ENCODE measurements around the gene RFESD.
"Not testable (repeated sequence)": the region's sequence is repeated elsewhere in the genome, so short reads cannot be mapped to it uniquely, and the experiment has no call there.

The RFESD gene

DNA sequence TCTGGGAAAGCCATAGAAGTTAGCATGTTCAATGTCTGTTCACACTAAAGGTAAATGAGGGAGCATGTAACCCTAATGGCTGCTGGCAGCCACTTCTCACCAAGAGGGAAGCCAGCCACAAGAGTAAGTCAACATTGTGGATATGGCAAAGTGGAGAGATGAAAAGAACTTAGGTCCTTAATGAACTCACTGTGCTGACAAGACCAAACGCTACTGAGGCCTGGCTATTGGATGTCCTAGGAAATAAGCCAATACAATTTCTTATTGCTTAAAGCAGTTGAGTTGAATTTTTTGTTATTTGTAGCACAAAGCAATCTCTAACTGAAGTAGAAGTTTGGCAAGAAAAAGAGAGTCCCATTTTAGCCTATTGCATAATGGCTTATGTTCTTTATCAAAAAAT lies 19.9 kb upstream of the RFESD start:
- in situ Hi-C loops (cut with HindIII; ENCODE audit: low pct_ligation_motif_present, low pct_unique_long_range_greater_than_20kb, low sequenced_read_pairs) = no loop called here
- DNase-seq = no peak

DNA sequence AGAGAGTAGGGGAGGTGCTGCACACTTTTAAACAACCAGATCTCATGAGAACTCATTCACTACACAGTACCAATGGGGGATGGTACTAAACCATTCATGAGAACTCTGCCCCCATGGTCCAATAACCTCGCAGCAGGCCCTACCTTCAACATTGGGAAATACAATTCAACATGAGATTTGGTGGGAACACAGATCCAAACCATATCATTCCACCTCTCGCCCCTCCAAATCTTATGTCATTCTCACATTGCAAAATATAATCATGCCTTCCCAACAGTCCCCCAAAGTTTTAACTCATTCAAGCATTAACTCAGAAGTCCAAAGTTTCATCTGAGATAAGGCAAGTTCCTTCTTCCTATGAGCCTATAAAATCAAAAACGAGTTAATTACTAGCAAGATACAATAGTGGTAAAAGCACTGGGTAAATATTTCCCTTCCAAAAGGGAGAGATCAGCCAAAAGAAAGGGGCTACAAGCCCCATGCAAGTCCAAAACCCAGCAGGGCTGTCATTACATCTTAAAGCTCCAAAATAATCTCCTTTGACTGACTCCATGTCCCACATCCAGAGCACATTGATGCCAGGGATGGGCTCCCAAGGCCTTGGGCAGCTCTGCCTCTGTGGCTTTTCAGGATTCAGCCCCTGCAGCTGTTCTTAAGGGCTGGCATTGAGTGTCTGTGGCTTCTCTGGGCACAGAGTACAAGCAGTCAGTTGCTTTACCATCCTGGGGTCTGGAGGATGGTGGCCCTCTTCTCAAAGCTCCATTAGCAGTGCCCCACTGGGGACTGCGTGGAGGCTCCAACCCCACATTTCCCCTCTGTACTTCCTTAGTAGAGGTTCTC lies 18.4 kb upstream of the RFESD start:
- in situ Hi-C loops (cut with HindIII; ENCODE audit: low pct_ligation_motif_present, low pct_unique_long_range_greater_than_20kb, low sequenced_read_pairs) = no loop called here
- no peak for DNase-seq

DNA sequence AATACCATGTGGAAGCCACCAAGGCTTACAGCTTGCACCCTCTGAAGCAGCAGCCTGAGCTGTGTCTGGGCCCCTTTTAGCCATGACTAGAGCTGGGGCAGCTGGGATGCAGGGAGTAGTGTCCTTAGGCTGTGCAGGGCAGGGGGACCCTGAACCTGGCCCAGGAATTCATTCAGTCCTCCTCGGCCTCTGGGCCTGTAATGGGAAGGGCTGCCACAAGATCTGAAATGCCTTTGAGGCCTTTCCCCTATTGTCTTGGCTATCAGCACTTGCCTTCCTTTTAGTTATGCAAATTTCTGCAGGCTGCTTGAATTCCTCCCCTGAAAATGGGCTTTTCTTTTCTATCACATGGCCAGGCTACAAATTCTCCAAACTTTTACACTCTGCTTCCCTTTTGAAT lies 17.6 kb upstream of the RFESD start:
- DNase-seq = no peak
- in situ Hi-C loops (cut with HindIII; ENCODE audit: low pct_ligation_motif_present, low pct_unique_long_range_greater_than_20kb, low sequenced_read_pairs) = no loop called here

DNA sequence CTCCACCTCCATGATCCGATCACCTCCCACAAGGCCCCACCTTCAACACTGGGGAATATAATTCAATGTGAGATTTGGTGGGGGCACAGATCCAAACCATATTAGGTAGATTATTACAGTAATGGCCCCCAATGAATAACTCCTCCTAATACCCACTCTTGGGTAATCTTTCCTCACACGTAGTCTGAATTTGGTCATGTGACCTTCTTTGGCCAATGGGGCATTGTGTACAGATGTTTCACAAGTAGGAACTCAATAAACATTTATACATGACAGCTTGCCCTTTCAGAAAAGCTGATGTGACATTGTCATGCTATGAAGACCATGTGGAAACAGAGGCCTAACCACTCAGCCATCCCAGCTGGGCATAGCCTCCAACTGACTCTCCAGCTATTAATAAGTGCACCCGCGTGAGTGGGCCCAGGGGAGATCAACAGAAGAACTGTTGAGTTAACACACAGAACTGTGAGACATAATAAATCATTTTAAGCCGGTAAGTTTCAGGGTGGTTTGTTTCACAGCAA lies 16.1 kb upstream of the RFESD start:
- in situ Hi-C loops (cut with HindIII; ENCODE audit: low pct_ligation_motif_present, low pct_unique_long_range_greater_than_20kb, low sequenced_read_pairs) = no loop called here
- DNase-seq = no peak

DNA sequence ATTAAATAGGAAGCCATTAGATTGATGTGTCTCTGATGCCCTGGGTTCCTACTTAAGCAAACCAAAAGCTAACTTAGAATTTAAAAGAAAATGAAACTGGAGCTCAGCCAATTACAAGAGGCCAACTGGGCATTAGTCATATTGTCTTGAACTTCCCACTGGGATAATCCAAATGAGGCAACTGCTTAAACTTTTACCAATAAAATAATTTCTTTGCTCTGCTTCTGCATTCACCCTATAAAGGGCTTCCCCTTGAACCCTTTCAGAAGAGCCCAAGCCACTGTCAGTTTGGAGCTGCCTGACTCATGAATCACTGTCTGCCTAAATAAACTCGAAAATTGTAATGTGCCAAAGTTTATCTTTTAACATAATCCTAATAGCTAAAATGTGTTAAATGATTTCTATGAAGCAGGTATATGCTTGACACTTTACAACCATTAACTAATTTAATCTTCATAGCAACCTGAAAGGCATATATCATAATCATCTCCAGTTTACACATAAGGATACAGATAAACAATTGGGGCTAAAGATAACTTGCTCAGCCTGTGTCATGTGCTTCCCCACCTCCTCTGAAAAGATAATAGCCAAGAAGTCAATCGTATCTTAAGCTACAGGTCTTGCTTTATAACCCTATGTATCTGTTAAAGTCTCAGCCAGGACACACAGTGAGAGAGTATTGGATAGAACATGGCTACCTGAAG lies 15.2 kb upstream of the RFESD start:
- peak; percentile 49 for DNase-seq
- in situ Hi-C loops (cut with HindIII; ENCODE audit: low pct_ligation_motif_present, low pct_unique_long_range_greater_than_20kb, low sequenced_read_pairs) = no loop called here

GRCh38 chr5:95631991-95632675 lies 14.4 kb upstream of the RFESD start:
- DNase-seq = peak; percentile 20
- in situ Hi-C loops (cut with HindIII; ENCODE audit: low pct_ligation_motif_present, low pct_unique_long_range_greater_than_20kb, low sequenced_read_pairs) = no loop called here

- in situ Hi-C loops (cut with HindIII; ENCODE audit: low pct_ligation_motif_present, low pct_unique_long_range_greater_than_20kb, low sequenced_read_pairs); DNase-seq: not testable (repeated sequence)
Observed at GRCh38 chr5:95632942-95633341, 13.6 kb upstream of the RFESD start.

GRCh38 chr5:95633671-95634070 lies 12.9 kb upstream of the RFESD start:
- DNase-seq = no peak
- in situ Hi-C loops (cut with HindIII; ENCODE audit: low pct_ligation_motif_present, low pct_unique_long_range_greater_than_20kb, low sequenced_read_pairs) = no loop called here

- in situ Hi-C loops (cut with HindIII; ENCODE audit: low pct_ligation_motif_present, low pct_unique_long_range_greater_than_20kb, low sequenced_read_pairs) = no loop called here
- no peak for DNase-seq
Observed at GRCh38 chr5:95634081-95634480, 12.5 kb upstream of the RFESD start.

DNA sequence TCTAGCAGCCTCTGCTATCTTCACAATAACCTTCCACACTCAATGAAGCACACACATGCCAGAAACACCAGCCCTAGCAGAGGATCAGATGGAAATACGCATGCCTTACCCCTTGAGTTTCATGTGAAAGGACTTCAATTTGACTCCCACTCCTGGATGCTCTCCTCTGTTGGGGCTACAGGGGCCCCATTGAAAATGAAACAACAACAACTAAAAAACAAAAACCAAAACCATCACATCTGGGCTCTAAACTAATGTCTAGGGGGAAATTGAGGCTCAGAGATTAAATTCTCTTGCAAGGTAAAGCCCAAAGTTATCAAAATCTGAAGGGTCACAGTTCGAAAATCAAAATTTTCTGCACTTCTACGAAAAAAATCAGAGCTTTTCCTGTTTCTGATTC lies 7.9 kb upstream of the RFESD start:
- in situ Hi-C loops (cut with HindIII; ENCODE audit: low pct_ligation_motif_present, low pct_unique_long_range_greater_than_20kb, low sequenced_read_pairs) = no loop called here
- DNase-seq = no peak

- in situ Hi-C loops (cut with HindIII; ENCODE audit: low pct_ligation_motif_present, low pct_unique_long_range_greater_than_20kb, low sequenced_read_pairs) = no loop called here
- DNase-seq = no peak
Observed at GRCh38 chr5:95641741-95642220, 4.8 kb upstream of the RFESD start.

DNA sequence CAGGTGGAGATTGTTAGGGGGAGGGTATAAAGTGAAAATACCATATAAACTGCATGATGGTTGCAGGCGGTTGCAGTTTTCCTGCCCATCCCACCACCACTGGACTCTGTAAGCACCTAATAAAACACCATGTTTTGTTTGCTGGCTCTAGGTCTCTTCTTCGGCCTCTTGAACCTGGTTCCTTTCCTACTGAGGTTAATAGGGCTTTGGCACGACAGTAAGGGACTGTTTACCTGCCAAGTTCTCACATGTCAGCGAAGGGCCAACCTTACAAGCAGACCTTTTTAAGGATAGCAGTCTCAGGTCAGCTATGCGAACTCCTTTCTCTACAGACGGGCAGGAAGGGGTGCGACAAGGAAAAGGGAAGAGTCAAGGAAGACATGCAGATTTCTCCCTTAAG lies 3.4 kb upstream of the RFESD start:
- in situ Hi-C loops (cut with HindIII; ENCODE audit: low pct_ligation_motif_present, low pct_unique_long_range_greater_than_20kb, low sequenced_read_pairs) = no loop called here
- DNase-seq = no peak

DNA sequence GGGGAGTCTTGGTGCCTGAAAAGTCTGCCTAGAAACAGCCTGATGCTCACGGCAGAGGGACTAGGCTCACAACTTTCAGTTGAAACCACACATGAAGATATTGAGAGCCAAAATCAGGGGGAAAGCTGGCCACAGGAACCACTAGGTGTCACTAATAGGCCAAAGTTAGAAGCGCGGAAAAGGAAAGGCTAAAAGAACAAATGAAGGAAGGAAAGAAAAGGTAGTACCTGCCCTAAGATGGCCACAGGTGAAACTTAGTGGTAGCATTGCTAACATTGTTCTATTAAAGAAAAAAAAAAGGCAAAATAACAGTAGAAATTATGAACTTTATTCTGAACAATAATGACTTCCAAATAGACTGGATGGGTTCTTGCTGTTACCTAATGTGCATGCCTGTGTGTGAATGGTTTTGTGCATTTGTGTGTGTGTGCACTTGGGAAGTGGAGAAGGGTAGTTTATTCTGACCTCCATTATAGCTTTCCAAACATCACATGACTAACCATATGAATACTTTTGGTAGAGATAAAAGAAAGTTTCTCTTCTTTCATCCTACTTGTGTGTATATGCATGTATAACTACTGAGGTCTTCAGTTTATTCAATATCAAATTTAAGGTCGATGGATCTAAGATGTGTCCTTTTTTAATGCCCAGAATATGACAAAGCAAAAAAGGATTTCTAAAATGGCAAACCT lies 2.1 kb upstream of the RFESD start:
- DNase-seq = peak; percentile 58
- in situ Hi-C loops (cut with HindIII; ENCODE audit: low pct_ligation_motif_present, low pct_unique_long_range_greater_than_20kb, low sequenced_read_pairs) = no loop called here

- DNase-seq; in situ Hi-C loops (cut with HindIII; ENCODE audit: low pct_ligation_motif_present, low pct_unique_long_range_greater_than_20kb, low sequenced_read_pairs): not testable (repeated sequence)
Observed at GRCh38 chr5:95646226-95646568, 380 bp upstream of the RFESD start.

GRCh38 chr5:95647886-95648860 lies 1.6 kb downstream of the RFESD start:
- in situ Hi-C loops (cut with HindIII; ENCODE audit: low pct_ligation_motif_present, low pct_unique_long_range_greater_than_20kb, low sequenced_read_pairs) = no loop called here

GRCh38 chr5:95649274-95649673 lies 2.7 kb downstream of the RFESD start:
- in situ Hi-C loops (cut with HindIII; ENCODE audit: low pct_ligation_motif_present, low pct_unique_long_range_greater_than_20kb, low sequenced_read_pairs) = no loop called here

More at GRCh38 chr5:95647886-95648860, 1.6 kb downstream of the RFESD start:
- no peak for DNase-seq

DNA sequence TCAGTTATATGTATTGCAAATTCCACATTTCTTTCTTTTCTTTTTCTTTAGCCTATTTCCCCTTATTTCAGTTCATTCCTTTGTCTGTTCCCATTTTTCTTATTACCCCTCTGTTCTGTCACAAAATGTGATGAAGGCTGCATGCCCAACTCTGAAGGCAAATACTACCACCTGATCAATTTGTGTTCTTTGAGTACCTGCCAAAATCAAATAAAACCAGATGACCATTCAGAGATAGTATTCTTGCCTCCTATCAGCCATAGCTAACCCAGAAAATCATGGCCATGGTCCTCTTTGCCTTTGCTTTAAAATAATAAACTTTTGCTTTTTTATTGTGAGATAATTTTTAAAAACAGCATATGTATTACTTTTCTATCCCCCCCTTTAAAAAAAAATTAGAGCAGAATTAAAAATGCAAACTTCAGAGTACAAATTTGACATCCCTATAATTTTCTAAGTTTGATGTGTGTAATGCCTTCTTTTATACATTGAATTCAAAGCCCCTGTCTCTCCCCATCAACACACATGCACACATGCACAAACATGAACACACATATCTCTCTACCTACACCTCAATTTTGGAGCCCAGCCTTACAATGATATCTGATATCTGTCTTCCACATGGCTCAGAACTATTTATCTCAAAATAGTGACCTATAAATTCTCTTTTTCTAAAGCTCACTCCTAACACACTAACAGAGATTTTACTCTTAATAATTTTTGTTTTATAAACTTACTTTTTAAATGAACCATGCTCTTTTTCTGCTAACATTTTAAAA lies 3.5 kb downstream of the RFESD start:
- DNase-seq = no peak
- in situ Hi-C loops (cut with HindIII; ENCODE audit: low pct_ligation_motif_present, low pct_unique_long_range_greater_than_20kb, low sequenced_read_pairs) = no loop called here

More at GRCh38 chr5:95649274-95649673, 2.7 kb downstream of the RFESD start:
- DNase-seq = no peak

All from ACHN (cell line).